ENCODE measurements around the gene SLC35C1.

- no peak for TF ChIP-seq CTCF (IDR thresholded peaks at IDR 0.05)
- no peak for TF ChIP-seq POLR2A (IDR thresholded peaks at IDR 0.05)
Measured at GRCh38 chr11:45839204-45839603, 34.3 kb downstream of the SLC35C1 start.

All from uterus (tissue), 2 donors.